ENCODE data around the gene SUCLG2. TPM values are rescaled to one million over a fixed set of nuclear protein-coding genes. Genes with fewer than 3 reads are reported as not detected.

The SUCLG2 gene
- total RNA-seq, 1 experiment from 2014 or later, result 53.5 TPM

DNA sequence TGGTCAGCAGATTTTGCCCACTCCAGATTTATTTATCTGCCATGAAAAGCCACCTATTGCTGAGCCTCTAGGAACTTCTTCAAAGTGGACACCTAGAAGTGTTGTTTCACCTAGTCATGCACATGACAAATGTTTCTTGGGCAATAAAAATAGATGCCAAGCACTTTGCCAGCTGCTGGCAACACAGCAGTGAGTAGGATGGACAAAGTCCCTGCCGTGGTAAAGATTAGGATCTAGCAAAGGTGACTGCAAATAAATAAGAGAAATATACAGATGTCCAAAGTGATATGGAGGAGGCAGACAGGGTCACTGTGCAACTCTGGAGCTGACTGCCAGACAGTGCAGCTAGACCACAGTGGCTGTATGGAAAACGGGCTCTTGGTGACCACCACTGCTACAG is 137.9 kb downstream of the SUCLG2 start:
- Mint-ChIP-seq H3K9me3 (ENCODE audit: unreplicated experiment) (no peaks in the 10 kb centered on the region), H3K4me3 (ENCODE audit: unreplicated experiment) (no peak overlapping the region), H3K27me3 (ENCODE audit: insufficient read depth, unreplicated experiment) (no peaks in the 10 kb centered on the region), H3K27ac (ENCODE audit: unreplicated experiment) (no peak overlapping the region), H3K36me3 (ENCODE audit: insufficient read depth, unreplicated experiment) (no peaks in the 10 kb centered on the region), H3K4me1 (ENCODE audit: low read depth, unreplicated experiment) (no peaks in the 10 kb centered on the region)
- no peak for DNase-seq
- intact Hi-C loops (cut with micrococcal nuclease; ENCODE audit: unreplicated experiment), result no loop called here
- no TSS peak for BruUV-seq (replicated peaks)
- Histone ChIP-seq H3K27me3 (replicated peaks; ENCODE audit: control insufficient read depth, insufficient read depth, low read length) (no peaks in the 10 kb centered on the region), H3K4me3 (ENCODE audit: low read depth, low read length) (no peak overlapping the region), H3K36me3 (ENCODE audit: control insufficient read depth, insufficient read depth, low read length) (no peaks in the 10 kb centered on the region), H3K4me1 (no peaks in the 10 kb centered on the region), H3K9me3 (no peaks in the 10 kb centered on the region)
- POLR2A ChIA-PET, result no interaction called here
- CTCF ChIA-PET, result no interaction called here
- TF ChIP-seq, protein P1, sequence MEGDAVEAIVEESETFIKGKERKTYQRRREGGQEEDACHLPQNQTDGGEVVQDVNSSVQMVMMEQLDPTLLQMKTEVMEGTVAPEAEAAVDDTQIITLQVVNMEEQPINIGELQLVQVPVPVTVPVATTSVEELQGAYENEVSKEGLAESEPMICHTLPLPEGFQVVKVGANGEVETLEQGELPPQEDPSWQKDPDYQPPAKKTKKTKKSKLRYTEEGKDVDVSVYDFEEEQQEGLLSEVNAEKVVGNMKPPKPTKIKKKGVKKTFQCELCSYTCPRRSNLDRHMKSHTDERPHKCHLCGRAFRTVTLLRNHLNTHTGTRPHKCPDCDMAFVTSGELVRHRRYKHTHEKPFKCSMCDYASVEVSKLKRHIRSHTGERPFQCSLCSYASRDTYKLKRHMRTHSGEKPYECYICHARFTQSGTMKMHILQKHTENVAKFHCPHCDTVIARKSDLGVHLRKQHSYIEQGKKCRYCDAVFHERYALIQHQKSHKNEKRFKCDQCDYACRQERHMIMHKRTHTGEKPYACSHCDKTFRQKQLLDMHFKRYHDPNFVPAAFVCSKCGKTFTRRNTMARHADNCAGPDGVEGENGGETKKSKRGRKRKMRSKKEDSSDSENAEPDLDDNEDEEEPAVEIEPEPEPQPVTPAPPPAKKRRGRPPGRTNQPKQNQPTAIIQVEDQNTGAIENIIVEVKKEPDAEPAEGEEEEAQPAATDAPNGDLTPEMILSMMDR (IDR thresholded peaks at IDR 0.05; ENCODE audit: insufficient read depth in 1 of 2, low read depth in 1 of 2, low read length in 1 of 2, severe bottlenecking in 1 of 2, unreplicated experiment in 1 of 2), result no peak

DNA sequence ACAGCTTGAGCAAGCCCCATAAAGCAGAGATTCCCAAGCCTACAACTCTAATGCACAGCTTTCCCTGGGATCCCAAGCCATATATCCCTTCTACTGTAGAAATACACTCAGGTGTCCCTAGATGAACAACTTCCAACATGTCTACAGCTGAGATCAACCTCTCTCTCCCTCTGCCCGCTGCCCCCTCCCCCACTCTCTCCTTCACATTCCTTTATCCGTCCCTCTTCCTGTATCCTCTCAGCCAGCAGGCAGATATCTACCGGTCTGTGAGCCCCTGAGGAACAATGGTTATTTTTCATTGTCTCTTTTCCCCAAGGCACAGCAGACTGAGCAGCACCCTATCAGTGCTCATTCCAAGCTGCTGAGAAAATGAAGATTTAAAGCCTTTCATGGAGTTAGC is 138.6 kb downstream of the SUCLG2 start:
- Mint-ChIP-seq H3K9me3 (ENCODE audit: unreplicated experiment) (no peaks in the 10 kb centered on the region), H3K27me3 (ENCODE audit: insufficient read depth, unreplicated experiment) (no peaks in the 10 kb centered on the region), H3K4me1 (ENCODE audit: low read depth, unreplicated experiment) (no peaks in the 10 kb centered on the region), H3K27ac (ENCODE audit: unreplicated experiment) (no peak overlapping the region), H3K4me3 (ENCODE audit: unreplicated experiment) (no peak overlapping the region), H3K36me3 (ENCODE audit: insufficient read depth, unreplicated experiment) (no peaks in the 10 kb centered on the region)
- DNase-seq, result no peak
- no peaks in the 10 kb centered on the region for H3K36me3 ChIP-seq (ENCODE audit: control insufficient read depth, insufficient read depth, low read length)
- no peak overlapping the region for H3K4me3 ChIP-seq (ENCODE audit: low read depth, low read length)
- no TSS peak for BruUV-seq (replicated peaks)
- H3K9me3 ChIP-seq, result no peaks in the 10 kb centered on the region
- CTCF ChIA-PET, result no interaction called here
- no peaks in the 10 kb centered on the region for H3K27me3 ChIP-seq (replicated peaks; ENCODE audit: control insufficient read depth, insufficient read depth, low read length)
- POLR2A ChIA-PET, result no interaction called here
- intact Hi-C loops (cut with micrococcal nuclease; ENCODE audit: unreplicated experiment), result no loop called here
- TF ChIP-seq, protein P1 (IDR thresholded peaks at IDR 0.05; ENCODE audit: insufficient read depth in 1 of 2, low read depth in 1 of 2, low read length in 1 of 2, severe bottlenecking in 1 of 2, unreplicated experiment in 1 of 2), result no peak
- H3K4me1 ChIP-seq, result no peaks in the 10 kb centered on the region

DNA sequence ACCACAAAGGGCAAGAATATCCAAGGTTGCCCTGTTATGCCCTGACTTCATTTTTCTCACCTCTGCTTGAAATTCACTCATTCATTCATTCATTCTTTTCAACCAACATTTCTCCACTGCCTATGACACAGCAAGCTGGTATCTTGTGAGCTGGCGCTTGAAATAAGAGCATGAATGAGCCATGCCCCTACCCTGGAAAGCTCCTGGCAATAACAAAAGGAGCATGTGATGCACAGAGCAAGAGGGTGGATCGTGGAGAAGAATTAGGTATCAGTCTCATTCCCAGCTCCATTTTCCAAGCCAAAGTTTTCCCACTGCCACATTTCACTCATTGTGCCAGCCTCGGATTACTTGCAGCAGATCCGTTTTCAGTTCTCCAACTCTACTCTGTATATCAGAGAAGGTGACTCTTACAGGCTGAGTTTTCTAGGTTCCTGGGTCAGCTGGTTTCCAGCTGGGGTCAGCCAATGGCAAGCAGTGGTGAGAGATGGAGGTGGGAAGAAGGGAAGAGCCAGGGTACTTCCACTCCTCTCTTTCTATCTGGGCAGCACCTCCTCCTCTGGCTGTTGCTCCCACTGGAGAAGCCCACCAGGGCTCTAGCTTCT is 144.8 kb downstream of the SUCLG2 start:
- intact Hi-C loops (cut with micrococcal nuclease; ENCODE audit: unreplicated experiment), result no loop called here
- Mint-ChIP-seq H3K27ac (ENCODE audit: unreplicated experiment) (no peak overlapping the region), H3K27me3 (ENCODE audit: insufficient read depth, unreplicated experiment) (no peaks in the 10 kb centered on the region), H3K9me3 (ENCODE audit: unreplicated experiment) (no peaks in the 10 kb centered on the region), H3K36me3 (ENCODE audit: insufficient read depth, unreplicated experiment) (no peaks in the 10 kb centered on the region), H3K4me3 (ENCODE audit: unreplicated experiment) (no peak overlapping the region), H3K4me1 (ENCODE audit: low read depth, unreplicated experiment) (no peaks in the 10 kb centered on the region)
- TF ChIP-seq, protein P1 (IDR thresholded peaks at IDR 0.05; ENCODE audit: insufficient read depth in 1 of 2, low read depth in 1 of 2, low read length in 1 of 2, severe bottlenecking in 1 of 2, unreplicated experiment in 1 of 2), result no peak
- Histone ChIP-seq H3K36me3 (ENCODE audit: control insufficient read depth, insufficient read depth, low read length) (no peaks in the 10 kb centered on the region), H3K9me3 (no peaks in the 10 kb centered on the region), H3K4me1 (no peaks in the 10 kb centered on the region), H3K27me3 (replicated peaks; ENCODE audit: control insufficient read depth, insufficient read depth, low read length) (no peaks in the 10 kb centered on the region), H3K4me3 (ENCODE audit: low read depth, low read length) (no peak overlapping the region)
- no peak for DNase-seq
- BruUV-seq (replicated peaks), result no TSS peak
- ChIA-PET POLR2A (no interaction called here), CTCF (no interaction called here)

Measured in Caco-2 (cell line).